ENCODE measurements around the gene RAB6A.

Gene RAB6A

GRCh38 chr11:73797457-73797856 lies 36.6 kb upstream of the RAB6A start:
- H3K36me3 ChIP-seq (ENCODE audit: control insufficient read depth, low read length) = peaks cover 24% of the 10 kb centered on the region
- no peak overlapping the region for H3K4me3 ChIP-seq (ENCODE audit: low read length)
- H3K9me2 ChIP-seq (replicated peaks; ENCODE audit: control insufficient read depth, low read length) = no peaks in the 10 kb centered on the region
- no peaks in the 10 kb centered on the region for H3K9me3 ChIP-seq (ENCODE audit: control insufficient read depth, insufficient read depth, low read length)
- H3K79me2 ChIP-seq (ENCODE audit: control insufficient read depth, low read length) = peaks cover 76% of the 10 kb centered on the region
- no peak overlapping the region for H3K27ac ChIP-seq (ENCODE audit: low read depth, low read length)
- peaks cover 2% of the 10 kb centered on the region for H3K4me1 ChIP-seq (ENCODE audit: control insufficient read depth, low read length)
- H3F3A ChIP-seq (ENCODE audit: control insufficient read depth, insufficient read depth) = no peaks in the 10 kb centered on the region
- no peak for TF ChIP-seq EZH2phosphoT487 (IDR thresholded peaks at IDR 0.05; ENCODE audit: borderline replicate concordance, low read length)
- TF ChIP-seq, protein P1, sequence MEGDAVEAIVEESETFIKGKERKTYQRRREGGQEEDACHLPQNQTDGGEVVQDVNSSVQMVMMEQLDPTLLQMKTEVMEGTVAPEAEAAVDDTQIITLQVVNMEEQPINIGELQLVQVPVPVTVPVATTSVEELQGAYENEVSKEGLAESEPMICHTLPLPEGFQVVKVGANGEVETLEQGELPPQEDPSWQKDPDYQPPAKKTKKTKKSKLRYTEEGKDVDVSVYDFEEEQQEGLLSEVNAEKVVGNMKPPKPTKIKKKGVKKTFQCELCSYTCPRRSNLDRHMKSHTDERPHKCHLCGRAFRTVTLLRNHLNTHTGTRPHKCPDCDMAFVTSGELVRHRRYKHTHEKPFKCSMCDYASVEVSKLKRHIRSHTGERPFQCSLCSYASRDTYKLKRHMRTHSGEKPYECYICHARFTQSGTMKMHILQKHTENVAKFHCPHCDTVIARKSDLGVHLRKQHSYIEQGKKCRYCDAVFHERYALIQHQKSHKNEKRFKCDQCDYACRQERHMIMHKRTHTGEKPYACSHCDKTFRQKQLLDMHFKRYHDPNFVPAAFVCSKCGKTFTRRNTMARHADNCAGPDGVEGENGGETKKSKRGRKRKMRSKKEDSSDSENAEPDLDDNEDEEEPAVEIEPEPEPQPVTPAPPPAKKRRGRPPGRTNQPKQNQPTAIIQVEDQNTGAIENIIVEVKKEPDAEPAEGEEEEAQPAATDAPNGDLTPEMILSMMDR (IDR thresholded peaks at IDR 0.05; ENCODE audit: low read depth, low read length, poor library complexity, severe bottlenecking) = no peak
- no peaks in the 10 kb centered on the region for H3K27me3 ChIP-seq (ENCODE audit: control insufficient read depth, low read length)
- no peaks in the 10 kb centered on the region for H4K20me1 ChIP-seq (ENCODE audit: control insufficient read depth, insufficient read depth, low read depth, low read length)
- H3K4me2 ChIP-seq (ENCODE audit: low read length) = no peak overlapping the region

GRCh38 chr11:73795925-73796632 lies 35.2 kb upstream of the RAB6A start:
- Histone ChIP-seq H3F3A (ENCODE audit: control insufficient read depth, insufficient read depth) (no peaks in the 10 kb centered on the region), H3K36me3 (ENCODE audit: control insufficient read depth, low read length) (peaks cover 33% of the 10 kb centered on the region), H3K4me3 (ENCODE audit: low read length) (no peak overlapping the region), H3K79me2 (ENCODE audit: control insufficient read depth, low read length) (peaks cover 76% of the 10 kb centered on the region), H4K20me1 (ENCODE audit: control insufficient read depth, insufficient read depth, low read depth, low read length) (no peaks in the 10 kb centered on the region), H3K4me2 (ENCODE audit: low read length) (no peak overlapping the region), H3K9me3 (ENCODE audit: control insufficient read depth, insufficient read depth, low read length) (no peaks in the 10 kb centered on the region), H3K4me1 (ENCODE audit: control insufficient read depth, low read length) (peaks cover 12% of the 10 kb centered on the region), H3K27me3 (ENCODE audit: control insufficient read depth, low read length) (no peaks in the 10 kb centered on the region), H3K27ac (ENCODE audit: low read depth, low read length) (no peak overlapping the region), H3K9me2 (replicated peaks; ENCODE audit: control insufficient read depth, low read length) (no peaks in the 10 kb centered on the region)
- no peak for TF ChIP-seq EZH2phosphoT487 (IDR thresholded peaks at IDR 0.05; ENCODE audit: borderline replicate concordance, low read length)
- TF ChIP-seq, protein P1 (IDR thresholded peaks at IDR 0.05; ENCODE audit: low read depth, low read length, poor library complexity, severe bottlenecking) = no peak

GRCh38 chr11:73792584-73792983 lies 31.7 kb upstream of the RAB6A start:
- peaks cover 42% of the 10 kb centered on the region for H3K36me3 ChIP-seq (ENCODE audit: control insufficient read depth, low read length)
- H3K79me2 ChIP-seq (ENCODE audit: control insufficient read depth, low read length) = peaks cover 86% of the 10 kb centered on the region
- no peaks in the 10 kb centered on the region for H4K20me1 ChIP-seq (ENCODE audit: control insufficient read depth, insufficient read depth, low read depth, low read length)
- 0 out of 2 replicates have a peak, but pooled peaks cover 2% of the 10 kb centered on the region for H3F3A ChIP-seq (ENCODE audit: control insufficient read depth, insufficient read depth)
- H3K4me2 ChIP-seq (ENCODE audit: low read length) = no peak overlapping the region
- H3K4me1 ChIP-seq (ENCODE audit: control insufficient read depth, low read length) = peaks cover 23% of the 10 kb centered on the region
- TF ChIP-seq EZH2phosphoT487 (IDR thresholded peaks at IDR 0.05; ENCODE audit: borderline replicate concordance, low read length) = no peak
- TF ChIP-seq, protein P1 (IDR thresholded peaks at IDR 0.05; ENCODE audit: low read depth, low read length, poor library complexity, severe bottlenecking) = no peak
- H3K27me3 ChIP-seq (ENCODE audit: control insufficient read depth, low read length) = no peaks in the 10 kb centered on the region
- no peaks in the 10 kb centered on the region for H3K9me2 ChIP-seq (replicated peaks; ENCODE audit: control insufficient read depth, low read length)
- no peaks in the 10 kb centered on the region for H3K9me3 ChIP-seq (ENCODE audit: control insufficient read depth, insufficient read depth, low read length)
- no peak overlapping the region for H3K27ac ChIP-seq (ENCODE audit: low read depth, low read length)
- no peak overlapping the region for H3K4me3 ChIP-seq (ENCODE audit: low read length)
